Measurements from ENCODE around the gene SEC14L3. TPM values are rescaled to one million over a fixed set of nuclear protein-coding genes. Genes with fewer than 3 reads are reported as not detected.

SEC14L3 gene
- total and polyA plus RNA-seq, 10 of the 15 experiments (the other 5 are each of a cell fraction or from before 2014, with no cell fraction given), result 0.03 TPM; not detected in 9

GRCh38 chr22:30508216-30508615, 36.4 kb upstream of the SEC14L3 start:
- no peak overlapping the region for H3K27ac ChIP-seq (ENCODE audit: control insufficient read depth, insufficient read depth)
- H3K9ac ChIP-seq (ENCODE audit: control insufficient read depth, insufficient read depth, low read length), result no peak overlapping the region
- no peaks in the 10 kb centered on the region for H4K20me1 ChIP-seq (ENCODE audit: control insufficient read depth, insufficient read depth)
- ChIA-PET POLR2A (interaction anchor here (0.6 kb wide), 1 partner anchor 61 kb away, joined by 4 read pairs; no protein-coding TSS in a partner anchor), RAD21 (ENCODE audit: unreplicated experiment) (no interaction called here), CTCF (no interaction called here), SMC1A (ENCODE audit: uncharacterized antibody, unreplicated experiment) (no interaction called here)
- no peak overlapping the region for H3K4me2 ChIP-seq (ENCODE audit: control insufficient read depth, insufficient read depth)
- H3K36me3 ChIP-seq (ENCODE audit: control insufficient read depth in 2 of 2, insufficient read depth in 2 of 2, low read length in 1 of 2), result no peaks in the 10 kb centered on the region
- no peaks in the 10 kb centered on the region for H3K4me1 ChIP-seq (ENCODE audit: control insufficient read depth, insufficient read depth, low read length)
- H3K79me2 ChIP-seq (ENCODE audit: control insufficient read depth, insufficient read depth, low read length), result no peaks in the 10 kb centered on the region
- no peak for ATAC-seq
- DNase-seq (ENCODE audit: low read depth, low spot score), result no peak
- no peaks in the 10 kb centered on the region for H3K9me3 ChIP-seq (replicated peaks; ENCODE audit: control insufficient read depth, insufficient read depth, low read length)
- intact Hi-C loops (cut with micrococcal nuclease; ENCODE audit: unreplicated experiment) (no loop called here), in situ Hi-C loops (cut with MboI) (no loop called here)
- TF ChIP-seq RELA (IDR thresholded peaks at IDR 0.05; ENCODE audit: borderline replicate concordance, partially characterized antibody), result no peak
- TF ChIP-seq GATAD2B (conservative IDR thresholded peaks at IDR 0.05; ENCODE audit: low read depth), result no peak
- TF ChIP-seq NFYB (IDR thresholded peaks at IDR 0.05; ENCODE audit: insufficient read depth, low read depth, low read length), result no peak
- TF ChIP-seq ZNF24 (IDR thresholded peaks at IDR 0.05), result no peak
- TF ChIP-seq BRCA1 (IDR thresholded peaks at IDR 0.05; ENCODE audit: low read depth, low read length), result no peak
- TF ChIP-seq CHD4 (IDR thresholded peaks at IDR 0.05), result no peak
- no peak for TF ChIP-seq CHD1 (IDR thresholded peaks at IDR 0.05; ENCODE audit: low read depth, low read length)
- no peak for TF ChIP-seq ZNF207 (IDR thresholded peaks at IDR 0.05; ENCODE audit: borderline replicate concordance)
- TF ChIP-seq PAX5 (IDR thresholded peaks at IDR 0.05; ENCODE audit: borderline replicate concordance, low read depth, low read length), result no peak
- TF ChIP-seq, protein P1, sequence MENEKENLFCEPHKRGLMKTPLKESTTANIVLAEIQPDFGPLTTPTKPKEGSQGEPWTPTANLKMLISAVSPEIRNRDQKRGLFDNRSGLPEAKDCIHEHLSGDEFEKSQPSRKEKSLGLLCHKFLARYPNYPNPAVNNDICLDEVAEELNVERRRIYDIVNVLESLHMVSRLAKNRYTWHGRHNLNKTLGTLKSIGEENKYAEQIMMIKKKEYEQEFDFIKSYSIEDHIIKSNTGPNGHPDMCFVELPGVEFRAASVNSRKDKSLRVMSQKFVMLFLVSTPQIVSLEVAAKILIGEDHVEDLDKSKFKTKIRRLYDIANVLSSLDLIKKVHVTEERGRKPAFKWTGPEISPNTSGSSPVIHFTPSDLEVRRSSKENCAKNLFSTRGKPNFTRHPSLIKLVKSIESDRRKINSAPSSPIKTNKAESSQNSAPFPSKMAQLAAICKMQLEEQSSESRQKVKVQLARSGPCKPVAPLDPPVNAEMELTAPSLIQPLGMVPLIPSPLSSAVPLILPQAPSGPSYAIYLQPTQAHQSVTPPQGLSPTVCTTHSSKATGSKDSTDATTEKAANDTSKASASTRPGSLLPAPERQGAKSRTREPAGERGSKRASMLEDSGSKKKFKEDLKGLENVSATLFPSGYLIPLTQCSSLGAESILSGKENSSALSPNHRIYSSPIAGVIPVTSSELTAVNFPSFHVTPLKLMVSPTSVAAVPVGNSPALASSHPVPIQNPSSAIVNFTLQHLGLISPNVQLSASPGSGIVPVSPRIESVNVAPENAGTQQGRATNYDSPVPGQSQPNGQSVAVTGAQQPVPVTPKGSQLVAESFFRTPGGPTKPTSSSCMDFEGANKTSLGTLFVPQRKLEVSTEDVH (IDR thresholded peaks at IDR 0.05; ENCODE audit: low read depth, partially characterized antibody), result no peak
- TF ChIP-seq SREBF1 (IDR thresholded peaks at IDR 0.05; ENCODE audit: low read length), result no peak
- TF ChIP-seq, protein P2, sequence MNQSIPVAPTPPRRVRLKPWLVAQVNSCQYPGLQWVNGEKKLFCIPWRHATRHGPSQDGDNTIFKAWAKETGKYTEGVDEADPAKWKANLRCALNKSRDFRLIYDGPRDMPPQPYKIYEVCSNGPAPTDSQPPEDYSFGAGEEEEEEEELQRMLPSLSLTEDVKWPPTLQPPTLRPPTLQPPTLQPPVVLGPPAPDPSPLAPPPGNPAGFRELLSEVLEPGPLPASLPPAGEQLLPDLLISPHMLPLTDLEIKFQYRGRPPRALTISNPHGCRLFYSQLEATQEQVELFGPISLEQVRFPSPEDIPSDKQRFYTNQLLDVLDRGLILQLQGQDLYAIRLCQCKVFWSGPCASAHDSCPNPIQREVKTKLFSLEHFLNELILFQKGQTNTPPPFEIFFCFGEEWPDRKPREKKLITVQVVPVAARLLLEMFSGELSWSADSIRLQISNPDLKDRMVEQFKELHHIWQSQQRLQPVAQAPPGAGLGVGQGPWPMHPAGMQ (IDR thresholded peaks at IDR 0.05; ENCODE audit: borderline replicate concordance), result no peak
- no peak for TF ChIP-seq FOXM1 (IDR thresholded peaks at IDR 0.05; ENCODE audit: low read depth, low read length)
- no peak for TF ChIP-seq CBX5 (IDR thresholded peaks at IDR 0.05; ENCODE audit: low read depth)
- no peak for TF ChIP-seq BMI1 (IDR thresholded peaks at IDR 0.05; ENCODE audit: borderline replicate concordance)
- no peak for TF ChIP-seq YY1 (IDR thresholded peaks at IDR 0.05; ENCODE audit: low read depth, low read length)
- TF ChIP-seq RFX5 (IDR thresholded peaks at IDR 0.05; ENCODE audit: low read depth, low read length), result no peak
- no peak for TF ChIP-seq IRF4 (IDR thresholded peaks at IDR 0.05; ENCODE audit: low read depth, low read length)
- no peak for TF ChIP-seq IRF3 (IDR thresholded peaks at IDR 0.05)
- TF ChIP-seq, protein P3, sequence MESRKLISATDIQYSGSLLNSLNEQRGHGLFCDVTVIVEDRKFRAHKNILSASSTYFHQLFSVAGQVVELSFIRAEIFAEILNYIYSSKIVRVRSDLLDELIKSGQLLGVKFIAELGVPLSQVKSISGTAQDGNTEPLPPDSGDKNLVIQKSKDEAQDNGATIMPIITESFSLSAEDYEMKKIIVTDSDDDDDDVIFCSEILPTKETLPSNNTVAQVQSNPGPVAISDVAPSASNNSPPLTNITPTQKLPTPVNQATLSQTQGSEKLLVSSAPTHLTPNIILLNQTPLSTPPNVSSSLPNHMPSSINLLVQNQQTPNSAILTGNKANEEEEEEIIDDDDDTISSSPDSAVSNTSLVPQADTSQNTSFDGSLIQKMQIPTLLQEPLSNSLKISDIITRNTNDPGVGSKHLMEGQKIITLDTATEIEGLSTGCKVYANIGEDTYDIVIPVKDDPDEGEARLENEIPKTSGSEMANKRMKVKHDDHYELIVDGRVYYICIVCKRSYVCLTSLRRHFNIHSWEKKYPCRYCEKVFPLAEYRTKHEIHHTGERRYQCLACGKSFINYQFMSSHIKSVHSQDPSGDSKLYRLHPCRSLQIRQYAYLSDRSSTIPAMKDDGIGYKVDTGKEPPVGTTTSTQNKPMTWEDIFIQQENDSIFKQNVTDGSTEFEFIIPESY (IDR thresholded peaks at IDR 0.05), result no peak
- FAIRE-seq, result no peak
- no peak overlapping the region for H2AFZ ChIP-seq (ENCODE audit: control insufficient read depth, low read depth, low read length)
- H3K4me3 ChIP-seq, result no peak overlapping the region
- no TSS peak for BruUV-seq (replicated peaks)
- 78% methylated on average over 5 of the region's 5 CpGs for WGBS (ENCODE audit: insufficient coverage, insufficient replicate concordance, low lambda C conversion rate, missing lambda C conversion rate)
- H3K27me3 ChIP-seq (replicated peaks in 1 of 2; ENCODE audit: control insufficient read depth in 2 of 2, insufficient read depth in 2 of 2, low read length in 1 of 2), result peaks cover 0 to 2% of the 10 kb centered on the region in 2 experiments; a peak in 1 of 4 replicates

Measured in GM12878 (cell line).